Limb (tissue), 2 donors: Measurements from ENCODE around the gene PIK3R6.

Source experiments
- DNase-seq, 2 donors: peaks; one replicate each; pipeline ENCODE4 v3.0.0-alpha.2; 2016; ENCODE audit errors: extremely low spot score in 2 of 2

The PIK3R6 gene

DNA sequence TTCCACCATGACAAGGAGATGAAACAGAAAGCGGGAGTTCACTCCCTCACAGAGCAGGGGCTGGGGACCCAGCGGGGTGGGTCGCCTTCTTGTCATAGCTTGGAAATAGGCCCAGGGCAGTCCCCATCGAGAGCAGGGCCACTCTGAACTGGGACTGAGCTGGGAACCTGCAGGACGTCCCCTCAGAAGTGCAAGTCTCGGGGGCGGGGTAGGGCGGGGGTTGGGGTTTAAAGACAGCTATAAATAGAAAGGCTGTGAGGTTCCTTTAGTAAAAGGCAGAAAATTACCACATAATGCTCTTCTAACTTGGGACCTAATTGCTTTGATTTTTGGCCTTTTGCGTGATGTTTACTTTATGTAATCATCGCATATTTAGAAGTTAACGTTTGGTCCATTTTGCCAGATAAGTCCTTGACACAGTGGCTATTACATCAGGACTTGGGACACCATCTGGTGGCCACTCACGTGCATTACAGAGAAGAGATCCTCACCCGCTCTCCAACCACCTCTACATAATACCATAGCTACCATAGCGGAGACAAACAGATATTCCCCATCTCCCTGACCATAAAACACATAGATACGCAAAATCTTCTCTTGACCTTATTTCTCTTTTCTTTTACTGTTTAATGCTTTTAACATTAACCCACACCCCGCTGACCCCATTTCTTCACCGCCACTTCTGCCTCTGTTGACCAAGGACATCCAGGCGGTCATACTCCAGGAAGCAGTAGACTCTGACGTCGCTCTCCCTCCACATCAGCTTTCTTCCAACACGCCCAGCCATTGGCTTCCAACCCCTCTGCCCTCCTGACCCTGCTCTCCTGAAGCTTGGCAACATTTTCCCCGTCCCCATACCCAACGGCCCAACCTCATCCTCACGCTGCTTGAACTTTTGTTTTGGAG lies 27.5 kb upstream of the PIK3R6 start:
- peak; percentile 71 to 77 for DNase-seq

DNA sequence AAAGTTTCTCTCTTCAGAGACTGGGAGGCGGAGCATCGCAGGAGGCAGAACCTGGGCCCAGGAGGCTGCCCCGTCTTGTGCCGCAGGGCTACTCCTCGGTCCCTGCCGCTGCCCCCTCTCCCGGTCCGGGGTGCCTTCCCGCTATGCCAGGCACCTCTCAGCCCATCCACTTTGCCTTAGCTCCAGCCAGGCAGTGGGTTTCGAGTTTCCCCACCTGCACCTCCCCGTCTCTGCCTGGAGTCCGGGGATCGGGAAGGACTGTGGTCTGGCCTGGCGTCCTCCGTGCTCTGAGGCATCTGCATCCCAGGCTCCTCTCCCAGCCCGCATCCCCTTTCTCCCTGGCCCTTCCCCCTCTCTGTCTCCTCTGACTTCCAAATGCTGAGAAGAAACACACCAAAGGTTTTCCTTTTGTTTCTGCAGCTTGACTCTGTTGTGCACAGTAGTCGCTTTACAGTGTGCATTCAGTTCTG lies 26.8 kb upstream of the PIK3R6 start:
- peak in 1 of 2 donors; percentile 37 for DNase-seq

DNA sequence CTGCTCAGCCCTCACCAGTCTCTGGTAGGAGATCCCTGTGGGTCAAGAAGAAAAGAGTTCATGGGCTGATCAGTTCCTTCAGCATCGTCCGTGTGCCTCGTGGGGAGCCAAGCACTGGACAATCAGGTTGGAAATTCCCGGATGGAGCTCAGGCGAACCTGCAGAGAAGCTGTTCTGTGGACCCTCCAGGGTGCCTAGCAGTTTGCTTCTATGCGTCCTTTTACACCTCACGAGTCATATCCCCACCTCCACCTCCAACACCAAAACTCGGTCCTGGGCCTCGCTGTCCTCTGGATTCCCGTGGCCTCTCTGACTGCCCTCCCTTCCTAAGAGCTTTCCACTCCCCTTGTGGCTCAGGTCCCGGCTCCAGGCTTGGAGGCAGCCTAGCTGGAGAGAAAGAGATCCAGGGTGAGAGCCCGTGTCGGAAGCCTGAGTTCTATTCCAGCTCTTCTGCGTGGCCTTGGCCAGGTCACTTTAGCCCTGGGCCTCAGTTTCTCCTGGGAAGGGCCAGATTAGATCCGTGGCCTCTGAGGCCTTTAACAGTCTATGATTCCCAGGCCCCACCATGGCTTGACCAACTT lies 26.2 kb upstream of the PIK3R6 start:
- DNase-seq = peak in 1 of 2 donors; percentile 21

DNA sequence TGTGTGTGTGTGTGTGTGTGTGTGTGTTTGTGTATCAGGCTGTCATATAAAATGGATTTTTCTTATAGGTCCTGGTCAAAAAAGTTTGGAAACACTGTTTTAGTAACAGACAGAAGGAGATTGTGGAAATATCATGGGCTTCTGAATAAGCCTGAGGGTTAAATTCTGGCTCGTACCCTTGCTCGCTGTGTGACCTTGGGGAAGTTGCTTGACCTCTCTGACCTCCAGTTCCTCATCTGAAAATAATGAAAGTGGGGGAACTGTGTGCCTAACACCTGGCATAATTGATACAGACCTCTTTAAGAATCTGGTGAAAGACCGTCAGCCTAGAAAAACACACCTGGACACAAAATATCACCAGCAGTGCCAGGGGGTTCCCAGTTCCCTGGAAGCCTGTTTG lies 25.6 kb upstream of the PIK3R6 start:
- DNase-seq = peak in 1 of 2 donors; percentile 14

DNA sequence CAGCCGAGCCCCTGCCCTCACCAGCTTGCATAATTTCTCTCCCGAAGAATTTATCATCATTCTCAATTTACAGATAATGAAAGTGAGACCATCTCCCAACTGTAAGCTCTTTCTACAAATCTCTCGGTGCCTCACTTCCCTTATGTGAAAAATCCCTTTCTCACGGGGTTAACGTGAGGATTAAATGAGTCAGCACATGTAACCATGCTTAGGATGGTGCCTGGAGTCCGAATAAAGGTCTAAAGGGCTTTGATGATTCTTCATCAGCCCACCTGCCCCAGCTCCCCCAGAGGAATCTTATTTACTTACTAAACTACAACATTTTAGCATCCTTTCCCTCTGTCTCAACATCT lies 24.8 kb upstream of the PIK3R6 start:
- DNase-seq = no peak

DNA sequence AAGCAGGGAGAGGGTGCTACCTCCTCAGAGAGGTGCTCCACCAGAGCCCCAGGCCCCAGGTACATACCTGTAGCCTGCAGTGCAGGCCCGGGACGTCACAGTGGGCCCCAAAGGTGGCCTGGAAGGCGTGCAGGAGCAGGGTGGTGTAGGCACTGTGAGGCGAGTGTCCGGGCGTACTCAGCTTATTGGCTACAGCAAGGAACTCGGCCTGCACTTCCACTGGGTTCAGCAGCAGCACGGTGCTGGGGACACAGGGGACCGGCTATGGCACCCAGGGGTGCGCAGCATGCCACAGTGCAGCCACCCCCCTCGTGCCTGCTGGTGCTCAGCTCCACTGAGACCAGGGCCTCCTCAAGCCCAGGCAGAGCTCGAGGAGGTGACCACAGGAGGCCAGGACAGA lies 23.2 kb upstream of the PIK3R6 start:
- no peak for DNase-seq

DNA sequence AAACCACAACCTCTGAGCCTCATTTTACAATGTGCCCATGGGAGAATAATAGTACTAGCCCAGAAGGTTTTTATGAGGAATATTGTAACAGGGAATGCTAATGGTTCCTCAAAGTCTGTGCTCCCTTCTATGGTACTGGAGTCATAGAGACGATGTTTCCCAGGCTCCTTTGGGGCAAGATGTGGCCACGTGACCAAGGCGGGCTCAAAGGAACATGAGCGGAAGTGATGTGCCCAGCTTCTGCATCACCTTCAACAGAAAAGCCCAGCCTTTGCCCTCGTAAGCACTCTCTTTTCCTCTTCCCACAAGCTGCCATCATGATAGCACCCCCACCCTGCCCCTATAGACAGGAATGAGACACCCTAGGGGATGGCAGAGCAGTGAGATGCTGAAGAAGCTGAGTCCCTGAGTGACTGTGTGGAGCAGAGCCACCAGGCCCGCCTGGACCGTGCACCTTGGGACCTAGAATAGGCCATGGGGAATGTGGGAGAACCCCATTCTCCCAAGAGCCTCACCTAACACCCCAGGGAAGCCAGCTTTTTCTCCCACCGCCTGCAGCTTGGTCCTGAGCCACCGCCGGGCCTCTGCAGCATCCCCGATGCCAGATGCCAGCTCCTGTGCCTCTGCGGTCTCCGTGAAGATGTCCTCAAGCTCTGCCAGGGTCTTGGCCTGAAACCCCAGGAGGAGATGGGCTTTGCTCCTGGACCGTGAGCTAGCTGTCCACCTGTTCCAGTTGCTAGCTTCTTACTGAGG lies 22.2 kb upstream of the PIK3R6 start:
- DNase-seq = no peak

DNA sequence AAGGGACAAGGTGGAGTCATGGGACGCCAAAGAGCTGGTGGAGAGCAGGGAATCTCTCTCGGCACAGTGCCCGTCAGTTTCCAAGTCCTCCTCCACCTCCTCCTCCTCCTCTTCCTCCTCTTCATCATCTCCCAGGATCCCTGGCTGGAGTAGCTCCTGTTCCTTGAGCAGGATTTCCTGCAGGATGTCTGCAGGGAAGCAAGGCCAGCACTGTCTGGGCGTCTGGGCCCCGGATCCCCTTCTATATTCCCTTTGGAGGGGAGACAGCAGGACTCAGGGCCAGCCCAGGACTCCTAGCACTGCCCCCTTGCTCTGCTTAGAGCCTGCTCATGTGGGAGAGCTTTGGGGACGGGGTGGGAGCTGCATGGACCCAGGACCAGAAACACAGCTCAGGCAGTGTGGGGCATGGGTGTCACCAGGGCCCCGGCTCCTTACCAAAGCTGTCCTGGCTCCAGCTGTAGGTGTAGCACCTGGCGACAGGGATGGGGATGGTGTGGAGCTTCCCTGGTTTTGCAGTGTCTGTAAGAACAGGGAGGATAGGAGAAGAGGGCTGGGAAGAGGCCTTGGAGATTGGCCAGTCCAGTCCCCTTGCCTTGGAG lies 21.3 kb upstream of the PIK3R6 start:
- DNase-seq = no peak

DNA sequence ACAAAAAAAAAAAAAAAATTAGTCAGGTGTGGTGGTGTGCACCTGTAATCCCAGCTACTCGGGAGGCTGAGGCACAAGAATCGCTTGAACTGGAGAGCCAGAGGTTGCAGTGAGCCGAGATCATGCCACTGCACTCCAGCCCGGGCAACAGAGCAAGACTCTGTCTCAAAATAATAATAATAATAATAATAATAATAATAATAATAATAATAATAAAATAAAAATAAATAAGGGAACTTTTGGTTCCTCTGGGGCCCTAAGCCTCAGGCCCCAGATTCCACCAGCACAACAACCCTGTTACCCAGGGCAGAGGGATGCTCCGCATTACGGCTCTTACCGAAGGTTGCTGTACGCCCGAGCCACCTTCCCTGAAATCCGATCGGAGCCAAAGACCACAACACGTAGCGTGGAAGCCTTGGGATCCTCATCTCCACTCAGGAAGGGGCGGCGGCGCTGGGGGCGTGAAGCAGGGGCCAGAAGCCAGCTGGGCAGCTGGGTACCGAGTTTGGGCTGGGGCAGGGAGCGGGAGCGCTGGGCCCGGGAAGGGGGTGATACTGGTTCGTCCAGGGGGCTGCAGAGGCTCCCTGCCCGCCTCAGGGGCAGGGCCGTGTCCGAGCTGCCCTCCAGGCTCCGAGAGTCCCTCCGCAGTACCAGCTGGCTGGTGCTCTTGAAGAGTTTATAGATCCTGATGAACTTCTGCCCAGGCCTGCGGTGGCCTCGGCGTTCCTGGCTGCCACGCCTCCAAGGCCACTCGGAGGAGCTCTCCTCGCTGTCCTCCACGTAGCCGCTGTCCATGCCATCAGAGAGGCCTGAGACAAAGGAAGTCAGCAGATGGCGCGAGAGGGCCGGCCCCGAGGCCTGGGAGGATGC lies 20.6 kb upstream of the PIK3R6 start:
- peak in 1 of 2 donors; percentile 54 for DNase-seq

DNA sequence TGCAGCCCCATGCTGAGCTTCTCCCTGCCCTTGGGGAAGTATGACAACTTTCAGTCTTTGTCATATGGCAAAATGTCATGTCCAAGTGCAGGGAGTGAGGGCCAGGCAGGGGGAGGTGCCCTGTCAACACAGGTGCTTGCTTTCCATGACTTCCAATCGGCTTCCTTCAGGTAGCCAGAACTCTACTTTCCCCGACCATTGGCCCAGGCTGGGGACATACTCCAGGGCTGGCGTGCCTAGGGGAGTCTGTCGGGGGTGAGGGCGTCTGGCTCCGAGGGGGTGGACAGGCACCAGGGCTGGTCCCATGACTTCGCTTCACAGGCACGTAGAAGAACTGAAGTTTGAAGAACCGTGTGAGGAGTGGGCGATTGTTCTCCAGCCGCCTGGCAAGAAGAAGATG lies 19.8 kb upstream of the PIK3R6 start:
- DNase-seq = no peak

DNA sequence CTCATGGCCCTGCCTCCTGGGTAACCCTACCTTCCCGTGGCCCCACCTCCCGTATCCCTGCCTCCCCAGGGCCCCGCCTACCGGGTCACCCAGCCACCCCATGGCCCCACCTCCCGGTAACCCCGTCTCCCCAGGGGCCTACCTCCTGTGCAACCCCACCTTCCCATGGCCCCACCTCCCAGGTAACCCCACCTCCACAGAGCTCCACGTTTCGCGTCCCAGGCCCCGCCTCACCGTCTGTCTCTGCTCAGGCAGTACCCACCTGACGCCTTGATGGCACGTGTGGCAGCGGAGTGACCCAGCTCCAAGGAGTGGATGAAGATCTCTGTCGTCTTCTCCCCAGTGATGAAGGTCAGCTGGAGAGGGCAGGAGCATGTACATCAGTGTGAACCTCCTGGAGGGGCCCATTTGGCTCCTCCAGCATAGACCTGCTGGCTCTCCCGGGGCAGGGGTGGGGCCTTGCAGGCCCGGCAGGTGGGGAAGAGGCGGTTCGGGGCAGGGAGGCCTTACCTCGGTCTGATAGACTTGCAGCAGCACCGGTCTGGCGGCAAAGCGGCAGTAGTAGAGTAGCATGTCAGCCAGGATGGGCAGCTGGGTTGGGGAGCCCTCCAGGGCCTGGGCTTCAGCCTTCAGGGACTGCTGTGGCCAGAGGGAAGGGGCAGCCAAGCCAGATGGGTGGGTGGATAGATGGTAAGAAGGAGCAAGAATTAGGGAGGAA lies 18.7 kb upstream of the PIK3R6 start:
- no peak for DNase-seq

DNA sequence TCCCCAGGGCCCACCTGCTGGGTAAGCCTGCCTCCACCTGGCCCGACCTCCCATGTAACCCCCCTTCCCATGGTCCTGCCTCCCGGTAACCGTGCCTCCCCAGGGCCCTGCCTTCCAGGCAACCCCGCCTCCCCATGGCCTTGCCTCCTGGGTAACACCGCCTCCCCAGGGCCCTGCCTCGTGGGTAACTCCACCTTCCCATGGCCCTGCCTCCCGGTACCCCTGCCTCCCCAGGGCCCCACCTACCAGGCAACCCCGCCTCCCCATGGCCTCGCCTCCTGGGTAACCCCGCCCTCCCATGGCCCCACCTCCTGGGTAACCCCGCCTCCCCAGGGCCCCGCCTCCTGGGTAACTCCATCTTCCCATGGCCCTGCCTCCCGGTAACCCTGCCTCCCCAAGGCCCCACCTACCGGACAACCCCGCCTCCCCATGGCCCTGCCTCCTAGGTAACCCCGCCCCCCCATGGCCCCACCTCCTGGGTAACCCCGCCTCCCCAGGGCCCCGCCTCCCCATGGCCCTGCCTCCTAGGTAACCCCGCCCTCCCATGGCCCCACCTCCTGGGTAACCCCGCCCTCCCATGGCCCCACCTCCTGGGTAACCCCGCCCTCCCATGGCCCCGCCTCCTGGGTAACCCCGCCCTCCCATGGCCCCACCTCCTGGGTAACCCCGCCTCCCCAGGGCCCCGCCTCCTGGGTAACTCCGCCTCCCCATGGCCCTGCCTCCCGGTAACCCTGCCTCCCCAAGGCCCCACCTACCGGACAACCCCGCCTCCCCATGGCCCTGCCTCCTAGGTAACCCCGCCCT lies 17.9 kb upstream of the PIK3R6 start:
- peak in 1 of 2 donors; percentile 34 for DNase-seq

DNA sequence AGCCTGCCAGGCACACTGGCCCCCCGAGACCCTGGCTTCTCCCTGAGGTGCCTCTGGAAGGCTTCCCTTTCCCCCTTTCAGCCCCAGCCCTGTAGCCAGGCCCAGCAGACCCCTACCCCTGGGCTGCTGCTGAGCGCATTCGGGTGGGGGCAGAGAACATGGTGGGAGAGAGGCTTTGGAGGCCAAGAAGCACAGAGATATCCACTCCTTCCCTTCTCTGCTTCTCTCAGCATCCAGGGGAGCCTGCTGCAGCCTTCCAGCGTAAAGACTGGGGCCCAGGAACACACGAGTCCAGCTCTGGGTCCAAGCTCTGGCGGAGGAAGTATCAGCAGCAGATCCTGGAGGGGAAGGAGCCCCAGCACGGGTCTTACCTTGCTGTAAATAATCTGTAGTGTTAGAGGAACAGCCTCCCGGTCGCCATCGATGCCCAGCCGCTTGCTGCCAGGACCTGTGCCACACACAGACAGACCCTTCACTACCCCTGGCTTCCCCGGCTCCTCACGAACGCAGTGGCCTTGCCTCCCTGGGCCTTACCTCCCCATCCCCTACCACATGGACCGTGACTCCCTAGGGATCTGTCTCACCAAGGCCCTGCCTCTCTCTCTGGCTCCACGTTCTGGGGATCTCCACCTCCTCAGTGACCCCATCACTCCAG lies 17.0 kb upstream of the PIK3R6 start:
- DNase-seq = peak in 1 of 2 donors; percentile 22

DNA sequence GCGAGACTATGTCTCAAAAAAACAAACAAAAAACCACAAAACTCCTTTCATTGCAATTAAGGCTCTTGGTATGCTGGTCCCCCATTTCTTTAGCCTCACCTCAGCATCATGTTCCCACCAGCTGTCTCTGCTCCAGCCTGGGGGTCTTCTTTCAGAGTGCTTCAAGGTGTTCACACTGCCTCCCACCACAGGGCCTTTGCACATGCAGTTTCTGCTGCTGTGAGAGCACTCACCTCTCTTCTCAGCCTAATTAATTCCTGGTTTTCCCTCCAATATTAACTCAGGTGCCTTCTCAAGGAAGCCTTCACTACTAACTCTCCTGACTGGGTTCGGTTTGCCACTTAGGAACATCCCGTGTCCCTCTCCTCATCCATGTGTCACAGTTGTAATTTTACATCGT lies 15.9 kb upstream of the PIK3R6 start:
- DNase-seq = peak in 1 of 2 donors; percentile 12

DNA sequence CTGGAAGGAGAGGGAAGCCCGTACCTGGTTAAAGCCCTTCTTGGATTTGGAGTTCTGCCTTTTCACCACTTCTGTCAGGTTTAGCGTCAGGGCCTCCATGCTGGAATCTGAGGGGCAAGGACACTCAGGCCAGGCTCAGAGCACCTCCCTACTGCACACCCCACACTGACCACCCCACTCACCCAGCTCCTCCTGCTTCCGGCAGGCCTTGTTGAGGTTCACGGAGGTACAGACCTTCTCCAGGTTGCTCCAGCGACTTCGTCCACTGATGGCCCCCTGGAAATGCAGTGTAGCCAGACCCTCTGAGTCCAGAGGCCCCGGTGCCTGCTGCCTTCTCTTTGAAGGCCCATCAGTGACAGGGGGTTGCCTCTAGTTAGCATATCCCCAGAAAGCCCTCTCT lies 14.1 kb upstream of the PIK3R6 start:
- DNase-seq = no peak

DNA sequence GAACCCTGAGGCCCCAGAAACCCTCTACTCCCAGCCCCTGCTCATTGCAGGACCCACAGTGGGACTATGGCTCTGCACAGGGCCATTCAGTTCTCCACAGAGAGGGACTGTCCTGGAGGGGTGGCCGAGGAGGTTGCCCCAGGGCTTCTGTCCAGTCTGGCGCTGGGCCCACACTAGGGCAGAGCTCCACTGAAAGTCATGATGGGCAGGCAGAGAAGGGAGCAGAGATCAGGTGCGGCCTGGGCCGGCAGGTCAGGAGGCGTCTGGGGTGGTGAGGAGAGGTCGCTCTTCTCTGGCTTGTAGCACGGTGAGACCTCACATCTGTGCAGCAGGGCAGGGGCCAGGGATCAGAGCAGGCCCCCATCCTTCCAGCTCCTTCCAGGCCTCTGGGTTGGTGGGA lies 13.0 kb upstream of the PIK3R6 start:
- DNase-seq = no peak

DNA sequence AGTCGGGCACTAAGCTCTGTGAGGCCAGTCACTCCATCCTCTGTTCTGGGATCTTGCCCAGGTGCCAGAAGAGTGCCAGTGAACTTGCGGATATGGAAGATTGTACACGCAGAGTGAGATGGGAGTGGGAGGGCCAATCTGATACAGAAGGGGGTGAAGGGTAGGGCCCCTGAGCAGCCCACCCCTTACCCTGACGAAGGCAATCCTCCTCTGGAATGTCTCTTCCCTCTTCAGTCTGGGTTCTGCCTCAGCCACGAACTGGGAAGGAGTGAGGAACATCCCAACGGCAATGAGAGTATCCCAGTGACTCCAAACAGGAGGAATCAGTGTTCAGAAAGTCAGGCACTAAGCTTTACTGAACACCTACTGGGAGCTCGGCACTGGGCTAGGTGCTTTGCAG lies 11.9 kb upstream of the PIK3R6 start:
- DNase-seq = no peak

DNA sequence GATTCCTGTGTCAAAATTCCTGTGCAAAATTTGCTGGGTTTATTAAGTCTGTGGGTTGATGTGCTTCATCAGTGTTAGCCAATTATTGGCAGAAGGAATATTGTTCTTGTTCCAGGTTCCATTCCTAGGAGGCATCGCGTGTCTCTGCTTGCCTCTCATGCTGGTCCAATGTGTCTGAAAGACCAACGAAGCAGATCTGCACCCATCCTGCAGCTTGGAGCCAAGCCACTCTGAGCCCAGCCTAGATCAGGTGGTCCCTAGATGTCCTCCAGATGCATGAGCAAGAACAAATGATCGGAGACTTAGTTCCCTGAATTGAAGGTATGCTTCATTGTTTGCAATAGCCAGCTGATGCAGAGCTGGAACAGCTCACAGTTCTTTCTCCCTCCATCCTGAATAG lies 10.5 kb upstream of the PIK3R6 start:
- no peak for DNase-seq

DNA sequence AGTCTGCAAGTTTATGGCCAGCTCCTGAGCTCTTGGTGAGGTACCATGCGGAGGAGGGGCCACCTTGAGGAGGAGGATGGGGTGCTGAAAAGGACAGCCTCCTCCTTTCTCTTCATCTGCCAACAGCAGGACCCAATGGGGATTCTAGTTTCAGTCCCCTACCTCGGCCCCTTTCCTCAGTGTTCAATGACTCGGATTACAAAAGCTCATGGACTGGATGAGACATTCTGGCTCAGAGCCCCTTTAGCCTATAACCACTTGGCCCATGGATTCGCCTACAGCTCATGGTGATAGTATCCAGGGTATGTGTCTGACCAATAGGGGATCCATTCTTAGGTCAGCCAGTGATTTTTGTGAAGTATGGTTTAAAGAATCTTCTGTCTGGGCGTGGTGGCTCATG lies 8.5 kb upstream of the PIK3R6 start:
- no peak for DNase-seq
